Panc1 (cell line): Measurements from ENCODE around the gene TIGD3. TPM values are rescaled to one million over a fixed set of nuclear protein-coding genes. Genes with fewer than 3 reads are reported as not detected.

Source experiments
- ATAC-seq: fragments of 200-7000 bp; cut with Tn5 transposase; 2 replicates; pipeline ENCODE4 v1.9.1; 2020; ENCODE audit warnings: mild to moderate bottlenecking, moderate library complexity
- BruUV-seq: library from RNA; stranded (reverse); fragments of 400-500 nt; replicated peaks from 2 replicates; lab custom pipeline; 2021; lab: Mats Ljungman, UMichigan
- CTCF ChIA-PET: fragments of 300-600 bp; sonication (Branson Sonifier 250); formaldehyde crosslinking; loops from one replicate; lab custom pipeline; 2022; ENCODE audit warnings: antibody characterized with exemption; lab: Charles Lee
- POLR2A ChIA-PET: fragments of 300-600 bp; sonication (Branson Sonifier 250); formaldehyde crosslinking; loops from one replicate; lab custom pipeline; 2022; ENCODE audit warnings: antibody characterized with exemption; lab: Charles Lee
- DNase-seq: peaks from one replicate; pipeline ENCODE4 v3.0.0-alpha.2; 2010; ENCODE audit warnings: low read depth, low spot score
- H3K27ac ChIP-seq: 2 replicates; pipeline ENCODE4 v1.5.1; 2011; ENCODE audit warnings: mild to moderate bottlenecking, low read length, inconsistent platforms
- H3K27me3 ChIP-seq: fragments of 200-500 bp; sonication (Bioruptor generic); 2 replicates; pipeline ENCODE4 v1.6.0; 2014; ENCODE audit warnings: low read length, inconsistent platforms; ENCODE audit not compliant: control insufficient read depth, insufficient read depth
- H3K36me3 ChIP-seq: fragments of 200-500 bp; sonication (Bioruptor generic); 2 replicates; pipeline ENCODE4 v1.5.1; 2014; ENCODE audit warnings: inconsistent platforms, mild to moderate bottlenecking, low read length, moderate library complexity; ENCODE audit not compliant: control insufficient read depth, insufficient read depth
- H3K4me1 ChIP-seq: 2 replicates; pipeline ENCODE4 v1.5.1; 2011; ENCODE audit warnings: inconsistent platforms, mild to moderate bottlenecking, low read length, moderate library complexity; ENCODE audit not compliant: control insufficient read depth, insufficient read depth
- H3K4me3 ChIP-seq, 2 experiments: 2 replicates each; pipeline ENCODE4 v1.5.1; 2011 to 2012; ENCODE audit warnings: low read depth in 2 of 2, low read length in 2 of 2, mild to moderate bottlenecking in 2 of 2, inconsistent platforms in 1 of 2, moderate library complexity in 1 of 2
- H3K9me3 ChIP-seq: fragments of 200-500 bp; sonication (Bioruptor generic); 2 replicates; pipeline ENCODE4 v1.5.1; 2014; ENCODE audit warnings: low read depth, mild to moderate bottlenecking, inconsistent platforms, low read length, moderate library complexity; ENCODE audit not compliant: control insufficient read depth, insufficient read depth
- CTCF ChIP-seq: fragments of 450-650 bp; IDR thresholded peaks from 2 replicates; pipeline ENCODE4 v1.5.1; 2017; ENCODE audit warnings: mild to moderate bottlenecking
- POLR2AphosphoS5 ChIP-seq: IDR thresholded peaks from 2 replicates; pipeline ENCODE4 v1.6.1; 2012; ENCODE audit warnings: mild to moderate bottlenecking, low read depth, low read length, moderate library complexity
- SIN3A ChIP-seq: IDR thresholded peaks from 2 replicates; pipeline ENCODE4 v1.6.1; 2012; ENCODE audit warnings: low read depth, mild to moderate bottlenecking, low read length, moderate library complexity, borderline replicate concordance; ENCODE audit not compliant: insufficient read depth
- TCF7L2 ChIP-seq: IDR thresholded peaks from 2 replicates; pipeline ENCODE4 v1.6.1; 2011; ENCODE audit warnings: mild to moderate bottlenecking, low read depth, low read length, inconsistent platforms
- in situ Hi-C: cut with HindIII; loops from 2 replicates; pipeline ENCODE4 v1.10.0; 2016; ENCODE audit warnings: low sequenced_read_pairs, low pct_unique_long_range_greater_than_20kb
- intact Hi-C: fragments of 100-400 bp; cut with micrococcal nuclease; formaldehyde crosslinking; loops from one replicate; pipeline ENCODE4 v1.10.0; 2022; ENCODE audit not compliant: unreplicated experiment
- total RNA-seq: library from RNA; stranded (reverse); gene quantifications from one replicate; pipeline ENCODE4 v1.2.1, GENCODE V29; 2021; ENCODE audit not compliant: unreplicated experiment
- TF ChIP-seq, protein P1 (sequence below), 2 experiments: IDR thresholded peaks; 2 replicates each; pipeline ENCODE4 v1.6.1; 2011 to 2012; ENCODE audit warnings: low read depth in 2 of 2, control low read depth in 1 of 2, low read length in 1 of 2, mild to moderate bottlenecking in 1 of 2, moderate library complexity in 1 of 2; ENCODE audit not compliant: insufficient read depth in 1 of 2

TIGD3 gene
- total RNA-seq, 1 experiment from 2014 or later = 2.4 TPM

DNA sequence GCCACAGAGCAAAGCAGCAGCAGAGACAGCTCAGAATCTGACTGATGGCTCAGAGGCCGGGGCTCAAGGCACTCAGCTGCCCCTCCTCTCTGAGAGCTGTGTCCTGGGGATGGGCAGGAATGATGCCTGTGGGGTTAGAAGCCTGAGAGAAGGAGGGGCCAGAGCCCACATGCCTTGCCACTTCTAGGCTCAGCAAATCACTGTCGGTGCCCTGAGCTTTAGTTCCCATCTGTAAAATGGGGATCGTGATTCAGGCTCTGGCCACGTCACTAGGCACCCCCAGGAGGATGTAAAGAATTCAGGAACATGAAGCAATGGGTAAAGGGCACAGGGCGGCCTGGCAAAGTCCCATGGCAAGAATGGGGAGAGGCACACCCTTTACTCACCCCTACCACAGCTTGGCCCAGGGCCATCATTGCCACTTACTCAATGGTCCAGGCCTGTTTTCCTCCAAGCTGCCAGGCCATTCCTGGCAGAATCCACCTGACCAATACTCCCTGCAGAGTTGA lies 43.3 kb upstream of the TIGD3 start:
- DNase-seq (no peak), ATAC-seq (no peak)
- no peak for TF ChIP-seq SIN3A
- no peak for TF ChIP-seq TCF7L2
- TF ChIP-seq POLR2AphosphoS5 = no peak
- in situ Hi-C loops = no loop called here
- H3K9me3 ChIP-seq = no peaks in the 10 kb centered on the region
- no peaks in the 10 kb centered on the region; the same call in 1 of the 2 replicates for H3K36me3 ChIP-seq
- intact Hi-C loops = loop anchor here (10.0 kb wide), 1 partner anchor 86 kb away; no protein-coding TSS in a partner anchor
- no TSS peak for BruUV-seq
- peaks cover 12% of the 10 kb centered on the region for H3K4me1 ChIP-seq
- H3K27ac ChIP-seq = no peak overlapping the region
- no peak overlapping the region for H3K4me3 ChIP-seq
- no peaks in the 10 kb centered on the region for H3K27me3 ChIP-seq
- POLR2A ChIA-PET = interaction anchor here (0.6 kb wide), 2 partner anchors 36 to 70 kb away, joined by 14 to 16 read pairs; no protein-coding TSS in a partner anchor
- CTCF ChIA-PET = interaction anchor here (1.0 kb wide), 2 partner anchors 18 to 36 kb away, joined by 3 to 9 read pairs; no protein-coding TSS in a partner anchor

GRCh38 chr11:65314501-65315203 lies 39.9 kb upstream of the TIGD3 start, which contains the start of gene CDC42EP2:
TSS of gene CDC42EP2 (plus strand) at chr11:65314866. CDS start at chr11:65320899, 6,033 bp downstream.
- in situ Hi-C loops = no loop called here
- peaks cover 22% of the 10 kb centered on the region for H3K4me1 ChIP-seq

More at GRCh38 chr11:65314501-65315203, 39.9 kb upstream of the TIGD3 start, which contains the start of gene CDC42EP2:
- H3K4me3 ChIP-seq = peak within 1 kb of the TSS; percentile 74 to 75
- ATAC-seq (peak; percentile 88), DNase-seq (no peak)
- ChIA-PET CTCF (interaction anchor here (0.5 to 4.6 kb wide), 10 partner anchors 10 to 192 kb away, joined by 3 to 177 read pairs (median 6); partner anchors contain the start of gene DPF2), POLR2A (interaction anchor here (0.6 to 1.2 kb wide), 2 partner anchors 39 kb away, joined by 12 to 21 read pairs; no protein-coding TSS in a partner anchor)
- TF ChIP-seq, protein P1, sequence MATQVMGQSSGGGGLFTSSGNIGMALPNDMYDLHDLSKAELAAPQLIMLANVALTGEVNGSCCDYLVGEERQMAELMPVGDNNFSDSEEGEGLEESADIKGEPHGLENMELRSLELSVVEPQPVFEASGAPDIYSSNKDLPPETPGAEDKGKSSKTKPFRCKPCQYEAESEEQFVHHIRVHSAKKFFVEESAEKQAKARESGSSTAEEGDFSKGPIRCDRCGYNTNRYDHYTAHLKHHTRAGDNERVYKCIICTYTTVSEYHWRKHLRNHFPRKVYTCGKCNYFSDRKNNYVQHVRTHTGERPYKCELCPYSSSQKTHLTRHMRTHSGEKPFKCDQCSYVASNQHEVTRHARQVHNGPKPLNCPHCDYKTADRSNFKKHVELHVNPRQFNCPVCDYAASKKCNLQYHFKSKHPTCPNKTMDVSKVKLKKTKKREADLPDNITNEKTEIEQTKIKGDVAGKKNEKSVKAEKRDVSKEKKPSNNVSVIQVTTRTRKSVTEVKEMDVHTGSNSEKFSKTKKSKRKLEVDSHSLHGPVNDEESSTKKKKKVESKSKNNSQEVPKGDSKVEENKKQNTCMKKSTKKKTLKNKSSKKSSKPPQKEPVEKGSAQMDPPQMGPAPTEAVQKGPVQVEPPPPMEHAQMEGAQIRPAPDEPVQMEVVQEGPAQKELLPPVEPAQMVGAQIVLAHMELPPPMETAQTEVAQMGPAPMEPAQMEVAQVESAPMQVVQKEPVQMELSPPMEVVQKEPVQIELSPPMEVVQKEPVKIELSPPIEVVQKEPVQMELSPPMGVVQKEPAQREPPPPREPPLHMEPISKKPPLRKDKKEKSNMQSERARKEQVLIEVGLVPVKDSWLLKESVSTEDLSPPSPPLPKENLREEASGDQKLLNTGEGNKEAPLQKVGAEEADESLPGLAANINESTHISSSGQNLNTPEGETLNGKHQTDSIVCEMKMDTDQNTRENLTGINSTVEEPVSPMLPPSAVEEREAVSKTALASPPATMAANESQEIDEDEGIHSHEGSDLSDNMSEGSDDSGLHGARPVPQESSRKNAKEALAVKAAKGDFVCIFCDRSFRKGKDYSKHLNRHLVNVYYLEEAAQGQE (IDR thresholded peaks at IDR 0.05; ENCODE audit: insufficient read depth in 1 of 2, low read depth in 2 of 2, low read length in 1 of 2) = peak; percentile 69 to 82
- TF ChIP-seq CTCF (no peak), POLR2AphosphoS5 (peak; percentile 53), TCF7L2 (no peak), SIN3A (no peak)
- no TSS peak for BruUV-seq
- no peaks in the 10 kb centered on the region; the same call in 1 of the 2 replicates for H3K36me3 ChIP-seq
- no peaks in the 10 kb centered on the region for H3K9me3 ChIP-seq
- intact Hi-C loops = loop anchor here (10.0 kb wide), 1 partner anchor 90 kb away; no protein-coding TSS in a partner anchor
- peak within 1 kb of the TSS; percentile 76 for H3K27ac ChIP-seq
- H3K27me3 ChIP-seq = no peaks in the 10 kb centered on the region
